ENCODE data around the gene CELSR3.
A peak's percentile ranks its signal among the peaks of the same experiment; 100 is the strongest.

CELSR3 gene

GRCh38 chr3:48692551-48692950 lies 29.9 kb upstream of the CELSR3 start:
- Histone ChIP-seq H3K9me3 (ENCODE audit: control insufficient read depth, insufficient read depth, low read length) (no peaks in the 10 kb centered on the region), H3K4me1 (ENCODE audit: insufficient read depth, low read length) (peaks cover 21% of the 10 kb centered on the region; the same call in 1 of the 2 replicates), H3K36me3 (ENCODE audit: insufficient read depth, low read length) (peaks cover 50% of the 10 kb centered on the region), H3K9ac (ENCODE audit: low read depth, low read length) (no peak overlapping the region)

GRCh38 chr3:48690846-48691458 lies 28.3 kb upstream of the CELSR3 start:
- Histone ChIP-seq H3K36me3 (ENCODE audit: insufficient read depth, low read length) (peaks cover 50% of the 10 kb centered on the region), H3K4me1 (ENCODE audit: insufficient read depth, low read length) (peaks cover 17% of the 10 kb centered on the region; the same call in 1 of the 2 replicates), H3K9ac (ENCODE audit: low read depth, low read length) (no peak overlapping the region)

GRCh38 chr3:48689384-48689783 lies 26.7 kb upstream of the CELSR3 start:
- Histone ChIP-seq H3K4me1 (ENCODE audit: insufficient read depth, low read length) (peaks cover 13% of the 10 kb centered on the region), H3K9me3 (ENCODE audit: control insufficient read depth, insufficient read depth, low read length) (no peaks in the 10 kb centered on the region), H3K36me3 (ENCODE audit: insufficient read depth, low read length) (peaks cover 46% of the 10 kb centered on the region), H3K9ac (ENCODE audit: low read depth, low read length) (no peak overlapping the region)

More at GRCh38 chr3:48690846-48691458, 28.3 kb upstream of the CELSR3 start:
- no peaks in the 10 kb centered on the region for H3K9me3 ChIP-seq (ENCODE audit: control insufficient read depth, insufficient read depth, low read length)

DNA sequence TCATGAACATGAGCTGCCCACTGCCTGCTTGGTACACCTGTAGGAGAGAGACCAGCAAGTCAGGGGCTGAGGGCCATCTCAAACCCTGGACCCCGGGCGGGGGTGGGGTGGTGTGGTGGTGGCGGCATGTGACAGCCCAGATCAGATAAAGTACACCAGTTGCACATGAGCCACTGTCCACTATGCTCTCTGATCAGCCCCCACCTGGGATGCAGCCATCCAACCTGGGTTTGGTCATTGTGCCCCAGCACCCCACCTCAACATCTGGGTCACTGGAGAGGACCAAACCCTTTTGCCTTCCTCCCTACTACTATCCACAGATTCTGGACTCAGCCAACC lies 26.0 kb upstream of the CELSR3 start:
- peaks cover 39% of the 10 kb centered on the region for H3K36me3 ChIP-seq (ENCODE audit: insufficient read depth, low read length)

DNA sequence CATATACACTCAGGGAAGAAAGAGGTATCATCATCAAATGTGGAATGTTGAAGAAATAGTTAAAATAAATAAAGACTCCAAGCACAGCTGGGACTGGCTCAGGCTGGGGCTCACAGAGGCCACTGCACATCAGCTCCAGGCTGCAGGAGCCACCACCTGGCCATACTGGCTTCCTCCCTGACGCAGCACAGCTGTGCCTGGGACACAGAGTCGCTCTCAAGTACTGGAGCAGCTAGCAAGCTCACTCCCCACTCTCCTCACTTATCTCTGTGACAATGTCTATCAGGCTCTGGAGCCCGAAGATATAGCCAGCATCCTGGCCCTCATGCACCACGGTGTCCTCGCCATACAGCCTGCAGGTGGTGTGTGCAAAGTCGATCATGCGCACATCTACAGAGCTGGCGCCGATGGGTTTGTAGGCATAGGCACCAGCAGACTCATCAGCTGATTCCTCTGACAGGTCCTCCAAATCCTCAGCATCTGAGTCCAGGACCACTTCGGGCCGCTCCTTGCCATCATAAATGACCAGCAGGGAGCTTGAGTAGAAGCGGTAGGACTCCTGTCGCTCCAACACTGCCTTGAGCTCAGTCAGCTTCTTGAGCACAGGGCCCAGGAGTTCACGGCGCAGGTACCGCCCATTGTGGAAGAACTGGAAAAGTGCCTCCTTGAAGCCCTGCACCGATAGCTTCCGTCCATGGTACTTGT lies 25.5 kb upstream of the CELSR3 start:
- Histone ChIP-seq H3K9me3 (ENCODE audit: control insufficient read depth, insufficient read depth, low read length) (no peaks in the 10 kb centered on the region), H3K36me3 (ENCODE audit: insufficient read depth, low read length) (peaks cover 34% of the 10 kb centered on the region), H3K4me1 (ENCODE audit: insufficient read depth, low read length) (peaks cover 8% of the 10 kb centered on the region), H3K9ac (ENCODE audit: low read depth, low read length) (no peak overlapping the region)

More for the DNA sequence above, 26.0 kb upstream of the CELSR3 start:
- no peaks in the 10 kb centered on the region for H3K9me3 ChIP-seq (ENCODE audit: control insufficient read depth, insufficient read depth, low read length)
- peaks cover 7% of the 10 kb centered on the region for H3K4me1 ChIP-seq (ENCODE audit: insufficient read depth, low read length)
- H3K9ac ChIP-seq (ENCODE audit: low read depth, low read length), result no peak overlapping the region

GRCh38 chr3:48687220-48687678 lies 24.6 kb upstream of the CELSR3 start:
- Histone ChIP-seq H3K4me1 (ENCODE audit: insufficient read depth, low read length) (peaks cover 8% of the 10 kb centered on the region), H3K9me3 (ENCODE audit: control insufficient read depth, insufficient read depth, low read length) (no peaks in the 10 kb centered on the region), H3K36me3 (ENCODE audit: insufficient read depth, low read length) (peaks cover 25% of the 10 kb centered on the region), H3K9ac (ENCODE audit: low read depth, low read length) (no peak overlapping the region)

GRCh38 chr3:48686538-48687219 lies 24.0 kb upstream of the CELSR3 start:
- Histone ChIP-seq H3K4me1 (ENCODE audit: insufficient read depth, low read length) (peaks cover 8% of the 10 kb centered on the region), H3K9me3 (ENCODE audit: control insufficient read depth, insufficient read depth, low read length) (no peaks in the 10 kb centered on the region), H3K36me3 (ENCODE audit: insufficient read depth, low read length) (peaks cover 20% of the 10 kb centered on the region), H3K9ac (ENCODE audit: low read depth, low read length) (peak overlapping the region; percentile 81; the same call in 1 of the 2 replicates)

GRCh38 chr3:48685603-48686511 lies 23.2 kb upstream of the CELSR3 start, which contains the start of gene NCKIPSD:
NCKIPSD (minus strand) TSS chr3:48685915; CDS start chr3:48685807, 108 bp downstream.
- peaks cover 16% of the 10 kb centered on the region for H3K36me3 ChIP-seq (ENCODE audit: insufficient read depth, low read length)
- H3K4me1 ChIP-seq (ENCODE audit: insufficient read depth, low read length), result peaks cover 8% of the 10 kb centered on the region
- no peaks in the 10 kb centered on the region for H3K9me3 ChIP-seq (ENCODE audit: control insufficient read depth, insufficient read depth, low read length)
- peak within 1 kb of the TSS; percentile 81 for H3K9ac ChIP-seq (ENCODE audit: low read depth, low read length)

DNA sequence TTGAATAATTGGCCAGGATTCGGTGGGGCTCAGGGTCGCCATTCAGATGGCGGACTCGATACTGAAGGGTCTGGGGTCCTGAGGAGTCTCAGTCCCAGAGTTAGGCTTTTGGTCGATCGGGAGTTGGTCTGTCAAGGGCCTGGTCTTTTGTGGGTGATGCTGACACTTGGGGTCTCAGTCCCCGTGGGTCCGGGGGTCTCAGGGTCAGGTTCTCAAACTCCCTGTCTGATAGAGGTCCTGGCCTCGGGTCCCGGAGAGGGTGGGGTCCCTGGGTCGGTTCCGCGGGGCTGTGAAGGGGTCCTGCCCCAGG lies 22.6 kb upstream of the CELSR3 start:
- peak overlapping the region; percentile 81 for H3K9ac ChIP-seq (ENCODE audit: low read depth, low read length)
- H3K9me3 ChIP-seq (ENCODE audit: control insufficient read depth, insufficient read depth, low read length), result no peaks in the 10 kb centered on the region
- H3K4me1 ChIP-seq (ENCODE audit: insufficient read depth, low read length), result peaks cover 8% of the 10 kb centered on the region
- peaks cover 15% of the 10 kb centered on the region for H3K36me3 ChIP-seq (ENCODE audit: insufficient read depth, low read length)

- Histone ChIP-seq H3K9me3 (ENCODE audit: control insufficient read depth, insufficient read depth, low read length) (no peaks in the 10 kb centered on the region), H3K36me3 (ENCODE audit: insufficient read depth, low read length) (peaks cover 20% of the 10 kb centered on the region), H3K9ac (ENCODE audit: low read depth, low read length) (peak overlapping the region; percentile 38; the same call in 1 of the 2 replicates), H3K4me1 (ENCODE audit: insufficient read depth, low read length) (peaks cover 8% of the 10 kb centered on the region)
Observed at GRCh38 chr3:48684480-48685143, 21.9 kb upstream of the CELSR3 start.

DNA sequence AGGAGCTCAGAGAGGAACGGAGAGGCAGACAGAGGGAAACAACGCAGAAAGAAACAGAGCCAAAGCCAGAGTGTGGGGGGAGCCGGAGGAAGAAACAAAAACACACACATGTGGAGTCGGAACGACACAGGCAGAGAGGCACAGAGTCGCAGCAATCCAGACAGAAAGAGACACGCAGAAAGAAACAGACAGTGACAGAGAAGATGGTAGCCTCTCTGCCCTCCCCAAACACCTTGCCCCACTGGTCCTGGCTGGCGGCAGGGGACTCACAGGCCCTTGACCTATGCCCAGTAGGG lies 21.3 kb upstream of the CELSR3 start:
- peaks cover 16% of the 10 kb centered on the region for H3K36me3 ChIP-seq (ENCODE audit: insufficient read depth, low read length)
- H3K4me1 ChIP-seq (ENCODE audit: insufficient read depth, low read length), result peaks cover 8% of the 10 kb centered on the region
- H3K9ac ChIP-seq (ENCODE audit: low read depth, low read length), result no peak overlapping the region
- no peaks in the 10 kb centered on the region for H3K9me3 ChIP-seq (ENCODE audit: control insufficient read depth, insufficient read depth, low read length)

DNA sequence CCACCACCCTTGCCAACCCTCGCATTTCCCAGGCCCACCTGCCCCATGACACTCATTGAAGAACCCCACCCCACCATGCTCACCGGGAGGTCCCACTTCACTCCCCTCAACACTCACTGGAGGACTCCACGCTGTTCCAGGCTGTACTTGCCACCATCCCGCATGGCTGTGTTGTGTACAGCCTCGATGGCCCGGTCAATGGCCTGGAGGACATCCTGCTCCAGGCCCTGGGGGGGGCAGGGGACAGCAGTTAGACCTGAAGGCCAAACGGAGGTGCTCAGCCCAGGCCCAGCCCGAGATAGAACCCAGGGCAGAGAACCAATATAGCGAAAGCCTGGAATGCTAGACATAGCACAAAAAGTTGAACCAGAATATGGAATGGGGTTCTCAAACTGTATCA lies 20.1 kb upstream of the CELSR3 start:
- Histone ChIP-seq H3K4me1 (ENCODE audit: insufficient read depth, low read length) (peaks cover 8% of the 10 kb centered on the region), H3K9me3 (ENCODE audit: control insufficient read depth, insufficient read depth, low read length) (no peaks in the 10 kb centered on the region), H3K9ac (ENCODE audit: low read depth, low read length) (no peak overlapping the region), H3K36me3 (ENCODE audit: insufficient read depth, low read length) (peaks cover 10% of the 10 kb centered on the region)

GRCh38 chr3:48681974-48682610 lies 19.4 kb upstream of the CELSR3 start:
- peaks cover 10% of the 10 kb centered on the region for H3K36me3 ChIP-seq (ENCODE audit: insufficient read depth, low read length)
- H3K9ac ChIP-seq (ENCODE audit: low read depth, low read length), result no peak overlapping the region
- H3K4me1 ChIP-seq (ENCODE audit: insufficient read depth, low read length), result peaks cover 8% of the 10 kb centered on the region

More at GRCh38 chr3:48681974-48682610, 19.4 kb upstream of the CELSR3 start:
- H3K9me3 ChIP-seq (ENCODE audit: control insufficient read depth, insufficient read depth, low read length), result no peaks in the 10 kb centered on the region

All from ES-I3 (cell line).